ENCODE results near the gene PDLIM3. TPM values are rescaled to one million over a fixed set of nuclear protein-coding genes. Genes with fewer than 3 reads are reported as not detected.

Gene PDLIM3
- total and polyA plus RNA-seq, 2 experiments from 2014 or later: 8.5 to 18.0 TPM

GRCh38 chr4:185570727-185571126 lies 35.4 kb upstream of the PDLIM3 start:
- H3K4me3 ChIP-seq: no peak overlapping the region
- H3K9me2 ChIP-seq (ENCODE audit: insufficient read depth): 0 out of 2 replicates have a peak, but pooled peaks cover 3% of the 10 kb centered on the region
- no peak overlapping the region for H3K4me2 ChIP-seq
- no peak overlapping the region for H3K27ac Mint-ChIP-seq
- ATAC-seq (no peak), DNase-seq (ENCODE audit: low spot score) (no peak)
- no peak overlapping the region for H3K27ac ChIP-seq (ENCODE audit: low read depth)
- no peak for TF ChIP-seq EZH2phosphoT487 (IDR thresholded peaks at IDR 0.05; ENCODE audit: unreplicated experiment)
- TF ChIP-seq ZNF331 (CRISPR knock-in tag; IDR thresholded peaks at IDR 0.05; ENCODE audit: low read depth): no peak
- no peak for TF ChIP-seq EZH2 (IDR thresholded peaks at IDR 0.05; ENCODE audit: low read depth, unreplicated experiment)
- TF ChIP-seq REST (IDR thresholded peaks at IDR 0.05; ENCODE audit: unreplicated experiment): no peak
- TF ChIP-seq JUNB (IDR thresholded peaks at IDR 0.05; ENCODE audit: unreplicated experiment): no peak
- TF ChIP-seq, protein P1, sequence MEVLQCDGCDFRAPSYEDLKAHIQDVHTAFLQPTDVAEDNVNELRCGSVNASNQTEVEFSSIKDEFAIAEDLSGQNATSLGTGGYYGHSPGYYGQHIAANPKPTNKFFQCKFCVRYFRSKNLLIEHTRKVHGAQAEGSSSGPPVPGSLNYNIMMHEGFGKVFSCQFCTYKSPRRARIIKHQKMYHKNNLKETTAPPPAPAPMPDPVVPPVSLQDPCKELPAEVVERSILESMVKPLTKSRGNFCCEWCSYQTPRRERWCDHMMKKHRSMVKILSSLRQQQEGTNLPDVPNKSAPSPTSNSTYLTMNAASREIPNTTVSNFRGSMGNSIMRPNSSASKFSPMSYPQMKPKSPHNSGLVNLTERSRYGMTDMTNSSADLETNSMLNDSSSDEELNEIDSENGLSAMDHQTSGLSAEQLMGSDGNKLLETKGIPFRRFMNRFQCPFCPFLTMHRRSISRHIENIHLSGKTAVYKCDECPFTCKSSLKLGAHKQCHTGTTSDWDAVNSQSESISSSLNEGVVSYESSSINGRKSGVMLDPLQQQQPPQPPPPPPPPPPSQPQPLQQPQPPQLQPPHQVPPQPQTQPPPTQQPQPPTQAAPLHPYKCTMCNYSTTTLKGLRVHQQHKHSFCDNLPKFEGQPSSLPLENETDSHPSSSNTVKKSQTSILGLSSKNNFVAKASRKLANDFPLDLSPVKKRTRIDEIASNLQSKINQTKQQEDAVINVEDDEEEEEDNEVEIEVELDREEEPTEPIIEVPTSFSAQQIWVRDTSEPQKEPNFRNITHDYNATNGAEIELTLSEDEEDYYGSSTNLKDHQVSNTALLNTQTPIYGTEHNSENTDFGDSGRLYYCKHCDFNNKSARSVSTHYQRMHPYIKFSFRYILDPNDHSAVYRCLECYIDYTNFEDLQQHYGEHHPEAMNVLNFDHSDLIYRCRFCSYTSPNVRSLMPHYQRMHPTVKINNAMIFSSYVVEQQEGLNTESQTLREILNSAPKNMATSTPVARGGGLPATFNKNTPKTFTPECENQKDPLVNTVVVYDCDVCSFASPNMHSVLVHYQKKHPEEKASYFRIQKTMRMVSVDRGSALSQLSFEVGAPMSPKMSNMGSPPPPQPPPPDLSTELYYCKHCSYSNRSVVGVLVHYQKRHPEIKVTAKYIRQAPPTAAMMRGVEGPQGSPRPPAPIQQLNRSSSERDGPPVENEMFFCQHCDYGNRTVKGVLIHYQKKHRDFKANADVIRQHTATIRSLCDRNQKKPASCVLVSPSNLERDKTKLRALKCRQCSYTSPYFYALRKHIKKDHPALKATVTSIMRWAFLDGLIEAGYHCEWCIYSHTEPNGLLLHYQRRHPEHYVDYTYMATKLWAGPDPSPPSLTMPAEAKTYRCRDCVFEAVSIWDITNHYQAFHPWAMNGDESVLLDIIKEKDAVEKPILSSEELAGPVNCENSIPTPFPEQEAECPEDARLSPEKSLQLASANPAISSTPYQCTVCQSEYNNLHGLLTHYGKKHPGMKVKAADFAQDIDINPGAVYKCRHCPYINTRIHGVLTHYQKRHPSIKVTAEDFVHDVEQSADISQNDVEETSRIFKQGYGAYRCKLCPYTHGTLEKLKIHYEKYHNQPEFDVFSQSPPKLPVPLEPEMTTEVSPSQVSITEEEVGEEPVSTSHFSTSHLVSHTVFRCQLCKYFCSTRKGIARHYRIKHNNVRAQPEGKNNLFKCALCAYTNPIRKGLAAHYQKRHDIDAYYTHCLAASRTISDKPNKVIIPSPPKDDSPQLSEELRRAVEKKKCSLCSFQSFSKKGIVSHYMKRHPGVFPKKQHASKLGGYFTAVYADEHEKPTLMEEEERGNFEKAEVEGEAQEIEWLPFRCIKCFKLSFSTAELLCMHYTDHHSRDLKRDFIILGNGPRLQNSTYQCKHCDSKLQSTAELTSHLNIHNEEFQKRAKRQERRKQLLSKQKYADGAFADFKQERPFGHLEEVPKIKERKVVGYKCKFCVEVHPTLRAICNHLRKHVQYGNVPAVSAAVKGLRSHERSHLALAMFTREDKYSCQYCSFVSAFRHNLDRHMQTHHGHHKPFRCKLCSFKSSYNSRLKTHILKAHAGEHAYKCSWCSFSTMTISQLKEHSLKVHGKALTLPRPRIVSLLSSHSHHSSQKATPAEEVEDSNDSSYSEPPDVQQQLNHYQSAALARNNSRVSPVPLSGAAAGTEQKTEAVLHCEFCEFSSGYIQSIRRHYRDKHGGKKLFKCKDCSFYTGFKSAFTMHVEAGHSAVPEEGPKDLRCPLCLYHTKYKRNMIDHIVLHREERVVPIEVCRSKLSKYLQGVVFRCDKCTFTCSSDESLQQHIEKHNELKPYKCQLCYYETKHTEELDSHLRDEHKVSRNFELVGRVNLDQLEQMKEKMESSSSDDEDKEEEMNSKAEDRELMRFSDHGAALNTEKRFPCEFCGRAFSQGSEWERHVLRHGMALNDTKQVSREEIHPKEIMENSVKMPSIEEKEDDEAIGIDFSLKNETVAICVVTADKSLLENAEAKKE (CRISPR knock-in tag; IDR thresholded peaks at IDR 0.05): no peak
- TF ChIP-seq ZNF114 (CRISPR knock-in tag; IDR thresholded peaks at IDR 0.05): no peak
- TF ChIP-seq CREB1 (CRISPR knock-in tag; IDR thresholded peaks at IDR 0.05; ENCODE audit: low read depth): no peak
- no peak for TF ChIP-seq POLR2AphosphoS5 (IDR thresholded peaks at IDR 0.05; ENCODE audit: low read depth)
- TF ChIP-seq NANOG (IDR thresholded peaks at IDR 0.05; ENCODE audit: borderline replicate concordance): no peak
- no peaks in the 10 kb centered on the region; the same call in 1 of the 2 replicates for H3K4me1 ChIP-seq (ENCODE audit: insufficient read depth)
- H3K79me2 ChIP-seq (replicated peaks; ENCODE audit: insufficient read depth): no peaks in the 10 kb centered on the region
- no peak overlapping the region for H2AFZ ChIP-seq
- H3K9me3 Mint-ChIP-seq: peaks cover 6% of the 10 kb centered on the region; the same call in 1 of the 3 replicates
- no peaks in the 10 kb centered on the region for H3F3A ChIP-seq (replicated peaks; ENCODE audit: low read depth)
- H3K27me3 ChIP-seq (ENCODE audit: insufficient read depth): no peaks in the 10 kb centered on the region
- H3K4me3 Mint-ChIP-seq: no peak overlapping the region
- H4K20me1 ChIP-seq (replicated peaks; ENCODE audit: insufficient read depth): no peaks in the 10 kb centered on the region; the same call in 1 of the 2 replicates
- H3K4me1 Mint-ChIP-seq: peaks cover 9% of the 10 kb centered on the region
- no peaks in the 10 kb centered on the region; the same call in 2 of the 3 replicates for H3K36me3 Mint-ChIP-seq (ENCODE audit: low read depth)
- no peaks in the 10 kb centered on the region for H3K36me3 ChIP-seq (ENCODE audit: insufficient read depth)
- peaks cover 9% of the 10 kb centered on the region for H3K27me3 Mint-ChIP-seq (ENCODE audit: insufficient read depth, low read depth, poor library complexity)

Data from GM23338 (cell line).